NB4 (cell line): Measurements from ENCODE around the gene SUMO2.

Source experiments
- CTCF ChIP-seq: IDR thresholded peaks from one replicate; pipeline ENCODE4 v1.5.1; 2012; ENCODE audit warnings: low read depth, low read length
- MAX ChIP-seq: IDR thresholded peaks from 2 replicates; pipeline ENCODE4 v1.6.1; 2011; ENCODE audit warnings: low read depth, low read length
- POLR2A ChIP-seq: IDR thresholded peaks from 2 replicates; pipeline ENCODE4 v1.6.1; 2011; ENCODE audit warnings: mild to moderate bottlenecking; ENCODE audit not compliant: insufficient read length; ENCODE audit errors: extremely low read depth

- TF ChIP-seq POLR2A = no peak
- TF ChIP-seq CTCF = no peak
- TF ChIP-seq MAX = no peak
These were observed 48.3 kb upstream of the SUMO2 start for GRCh38 chr17:75231071-75231470.
